ENCODE results near the gene CACNA1I. TPM values are rescaled to one million over a fixed set of nuclear protein-coding genes. Genes with fewer than 3 reads are reported as not detected.

Gene CACNA1I
- total RNA-seq, 2 donors from 2014 or later: 0.08 TPM; not detected in 1

DNA sequence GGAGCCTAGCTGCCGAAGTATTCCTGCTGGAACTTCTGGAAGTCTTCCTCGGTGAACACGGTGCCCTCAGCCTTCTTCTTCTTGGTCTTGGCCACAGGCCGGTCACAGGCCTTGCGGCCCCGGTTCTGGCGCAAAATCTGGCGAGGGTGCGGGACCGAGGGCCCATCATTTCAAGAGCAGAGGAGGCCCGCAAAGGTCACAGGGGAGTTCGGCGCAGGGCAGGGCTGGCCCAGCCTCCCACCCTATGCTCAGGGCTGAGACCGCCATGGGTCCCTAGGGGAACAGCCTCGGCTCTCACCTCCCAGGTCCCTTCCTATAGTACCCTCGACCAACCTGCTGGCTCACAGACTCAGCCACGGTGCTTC, 41.1 kb upstream of the CACNA1I start:
- Histone ChIP-seq H3K27me3 (no peaks in the 10 kb centered on the region), H3K4me1 (peaks cover 0 to 67% of the 10 kb centered on the region in 2 donors), H3K27ac (peak overlapping the region in 1 of 2 donors; percentile 63), H3K4me3 (peak overlapping the region in 1 of 2 donors; percentile 23), H3K36me3 (peaks cover 23% of the 10 kb centered on the region), H3K9me3 (no peaks in the 10 kb centered on the region)
- TF ChIP-seq, protein P1, sequence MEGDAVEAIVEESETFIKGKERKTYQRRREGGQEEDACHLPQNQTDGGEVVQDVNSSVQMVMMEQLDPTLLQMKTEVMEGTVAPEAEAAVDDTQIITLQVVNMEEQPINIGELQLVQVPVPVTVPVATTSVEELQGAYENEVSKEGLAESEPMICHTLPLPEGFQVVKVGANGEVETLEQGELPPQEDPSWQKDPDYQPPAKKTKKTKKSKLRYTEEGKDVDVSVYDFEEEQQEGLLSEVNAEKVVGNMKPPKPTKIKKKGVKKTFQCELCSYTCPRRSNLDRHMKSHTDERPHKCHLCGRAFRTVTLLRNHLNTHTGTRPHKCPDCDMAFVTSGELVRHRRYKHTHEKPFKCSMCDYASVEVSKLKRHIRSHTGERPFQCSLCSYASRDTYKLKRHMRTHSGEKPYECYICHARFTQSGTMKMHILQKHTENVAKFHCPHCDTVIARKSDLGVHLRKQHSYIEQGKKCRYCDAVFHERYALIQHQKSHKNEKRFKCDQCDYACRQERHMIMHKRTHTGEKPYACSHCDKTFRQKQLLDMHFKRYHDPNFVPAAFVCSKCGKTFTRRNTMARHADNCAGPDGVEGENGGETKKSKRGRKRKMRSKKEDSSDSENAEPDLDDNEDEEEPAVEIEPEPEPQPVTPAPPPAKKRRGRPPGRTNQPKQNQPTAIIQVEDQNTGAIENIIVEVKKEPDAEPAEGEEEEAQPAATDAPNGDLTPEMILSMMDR (IDR thresholded peaks at IDR 0.05): peak; percentile 24 to 25
- no peak for DNase-seq (ENCODE audit: low spot score)

DNA sequence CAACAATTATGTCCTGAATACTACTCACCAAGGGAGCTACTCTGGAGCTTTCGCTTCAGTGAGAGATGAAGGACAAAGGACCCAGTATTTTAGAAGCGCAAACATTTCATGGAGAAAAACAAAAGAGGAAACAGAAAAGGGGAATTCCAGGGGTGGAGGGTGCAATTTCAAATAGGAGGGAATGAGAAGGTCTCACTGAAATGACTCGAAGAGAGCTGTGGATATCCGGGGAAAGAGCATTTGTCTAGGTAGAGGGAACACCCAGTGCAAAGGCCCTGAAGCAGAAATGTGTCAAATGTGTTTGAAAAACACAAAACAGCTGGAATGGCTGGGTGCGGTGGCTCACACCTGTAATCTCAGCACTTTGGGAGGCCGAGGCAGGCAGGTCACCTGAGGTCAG, 40.4 kb upstream of the CACNA1I start:
- H3K4me3 ChIP-seq: no peak overlapping the region
- TF ChIP-seq, protein P1 (IDR thresholded peaks at IDR 0.05): no peak
- DNase-seq (ENCODE audit: low spot score): no peak
- peaks cover 0 to 67% of the 10 kb centered on the region in 2 donors for H3K4me1 ChIP-seq
- no peaks in the 10 kb centered on the region for H3K9me3 ChIP-seq
- no peaks in the 10 kb centered on the region for H3K27me3 ChIP-seq
- peaks cover 17% of the 10 kb centered on the region for H3K36me3 ChIP-seq
- no peak overlapping the region for H3K27ac ChIP-seq

DNA sequence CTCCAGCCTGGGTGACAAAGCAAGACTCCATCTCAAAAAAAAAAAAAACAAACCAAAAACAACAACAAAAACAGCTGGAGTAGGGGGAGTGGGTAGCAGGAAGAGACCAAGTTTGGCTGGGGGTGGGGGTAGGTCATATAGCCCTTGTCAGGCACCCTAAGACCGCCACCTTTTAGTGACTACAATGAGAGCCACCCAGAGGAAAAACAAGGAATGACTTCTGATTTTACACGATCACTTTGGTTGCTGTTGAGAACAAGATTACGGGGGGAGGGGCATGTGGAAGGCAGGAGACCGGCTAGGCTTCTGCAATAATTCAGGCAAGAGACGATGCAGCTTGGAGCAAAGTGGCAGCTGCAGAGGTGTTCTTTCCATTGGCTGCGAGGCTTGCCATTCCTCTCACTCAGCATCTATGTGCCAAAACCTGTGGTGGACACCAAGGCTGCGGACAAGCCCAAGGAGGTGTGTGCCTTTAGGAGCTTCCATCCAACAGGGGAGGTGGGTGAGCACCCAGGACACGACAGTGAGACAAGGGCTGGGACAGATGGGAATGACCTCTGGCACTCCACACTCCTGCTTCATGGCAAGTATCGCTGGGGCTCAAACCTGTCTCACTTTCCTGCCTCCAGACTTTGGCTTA, 39.7 kb upstream of the CACNA1I start:
- Histone ChIP-seq H3K27ac (no peak overlapping the region), H3K4me3 (no peak overlapping the region), H3K36me3 (peaks cover 12% of the 10 kb centered on the region), H3K27me3 (no peaks in the 10 kb centered on the region), H3K4me1 (peaks cover 0 to 61% of the 10 kb centered on the region in 2 donors), H3K9me3 (no peaks in the 10 kb centered on the region)
- DNase-seq (ENCODE audit: low spot score): no peak
- TF ChIP-seq, protein P1 (IDR thresholded peaks at IDR 0.05): no peak

DNA sequence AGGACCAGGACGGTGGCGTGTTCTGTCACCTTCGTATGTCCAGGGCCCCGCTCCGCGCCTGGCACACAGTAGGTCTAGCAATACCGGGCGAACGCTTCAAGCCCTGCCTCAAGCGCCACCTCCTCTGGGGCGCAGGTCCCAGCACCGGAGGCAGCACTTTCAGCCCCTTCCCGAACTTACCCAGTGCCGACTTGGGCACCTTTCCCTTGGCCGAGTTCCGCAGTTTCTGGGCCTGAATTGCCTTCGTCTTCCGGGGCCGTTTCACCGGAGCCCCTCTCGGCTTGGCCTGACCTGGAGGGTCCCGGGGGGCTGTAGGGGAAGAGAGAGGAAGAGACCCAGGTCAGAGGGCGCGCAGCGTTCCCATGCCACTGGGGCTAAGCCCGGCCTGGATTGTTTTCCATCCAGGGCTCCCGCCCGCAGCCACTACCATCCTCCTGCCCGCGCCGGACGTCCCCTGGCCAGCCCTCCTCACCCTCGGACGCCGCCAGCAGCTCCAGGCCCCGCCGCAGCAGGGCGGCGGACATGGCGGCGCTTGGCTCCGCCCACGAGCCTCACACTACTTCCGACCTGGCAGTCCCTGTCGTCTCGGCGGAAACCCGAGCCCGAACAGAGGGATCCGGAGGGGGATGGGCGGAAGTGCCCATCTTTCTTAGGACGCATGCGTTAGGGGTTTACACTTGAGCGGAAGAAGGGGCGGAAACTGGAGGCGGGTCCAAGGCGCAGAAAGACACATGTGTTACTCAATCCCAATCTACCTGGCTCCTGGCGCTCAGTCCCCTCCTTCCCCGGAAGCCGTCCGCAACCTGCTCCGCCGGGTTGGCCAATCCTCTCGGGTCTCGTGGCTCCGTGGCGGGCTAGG, 38.1 kb upstream of the CACNA1I start, which contains the start of gene RPS19BP1:
Gene RPS19BP1, minus strand, starts transcription at position 534 of the 859 bp plus-strand sequence. Its CDS starts 10 bp downstream, at position 524.
- peak; percentile 99 for DNase-seq (ENCODE audit: low spot score)
- peaks cover 0 to 55% of the 10 kb centered on the region in 2 donors for H3K4me1 ChIP-seq

DNA sequence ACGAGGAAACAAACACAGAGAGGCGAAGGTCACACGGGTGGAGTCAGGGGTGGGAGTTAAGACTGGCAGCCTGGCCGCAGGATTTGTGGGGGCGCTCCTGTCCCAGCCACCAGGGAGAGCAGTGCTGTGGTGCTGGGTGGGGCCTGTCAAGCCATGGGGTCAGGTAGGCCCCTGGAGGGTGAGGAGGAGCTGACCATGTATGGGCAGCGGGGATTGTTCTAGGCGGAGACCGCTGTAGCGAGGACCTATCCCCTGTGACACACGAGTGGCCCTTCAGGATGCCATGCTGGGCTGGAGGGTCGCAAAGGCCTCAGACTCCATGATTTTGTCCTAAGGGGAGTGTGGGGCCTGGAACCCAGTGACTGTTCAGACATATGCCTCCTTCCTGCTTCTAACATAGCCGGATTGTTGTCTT, 36.5 kb upstream of the CACNA1I start:
- Histone ChIP-seq H3K36me3 (peaks cover 7% of the 10 kb centered on the region), H3K9me3 (no peaks in the 10 kb centered on the region), H3K27ac (no peak overlapping the region), H3K4me1 (peaks cover 0 to 39% of the 10 kb centered on the region in 2 donors), H3K4me3 (no peak overlapping the region), H3K27me3 (no peaks in the 10 kb centered on the region)
- TF ChIP-seq, protein P1 (IDR thresholded peaks at IDR 0.05): no peak
- DNase-seq (ENCODE audit: low spot score): no peak

More for the DNA sequence above, 38.1 kb upstream of the CACNA1I start, which contains the start of gene RPS19BP1:
- Histone ChIP-seq H3K27ac (peak within 1 kb of the TSS; percentile 84 to 91), H3K27me3 (no peaks in the 10 kb centered on the region), H3K9me3 (no peaks in the 10 kb centered on the region), H3K36me3 (peaks cover 12% of the 10 kb centered on the region), H3K4me3 (peak within 1 kb of the TSS; percentile 66 to 89)
- TF ChIP-seq, protein P1 (IDR thresholded peaks at IDR 0.05): no peak

Data from right atrium auricular region (tissue), 2 donors.